Activated CD8-positive, alpha-beta memory T cell treated with anti-CD3 and anti-CD28 coated beads for 1 hour (primary cell): ENCODE results near the gene TFAP2E.
A peak's percentile ranks its signal among the peaks of the same experiment; 100 is the strongest.
"Not testable (repeated sequence)": the region's sequence is repeated elsewhere in the genome, so short reads cannot be mapped to it uniquely, and the experiment has no call there.

ENCODE experiments used
- DNase-seq, 2 donors: peaks; one replicate each; pipeline ENCODE4 v3.0.0-alpha.2; 2020; ENCODE audit warnings: low read depth in 1 of 2; ENCODE audit errors: extremely low read depth in 1 of 2

Gene TFAP2E

DNA sequence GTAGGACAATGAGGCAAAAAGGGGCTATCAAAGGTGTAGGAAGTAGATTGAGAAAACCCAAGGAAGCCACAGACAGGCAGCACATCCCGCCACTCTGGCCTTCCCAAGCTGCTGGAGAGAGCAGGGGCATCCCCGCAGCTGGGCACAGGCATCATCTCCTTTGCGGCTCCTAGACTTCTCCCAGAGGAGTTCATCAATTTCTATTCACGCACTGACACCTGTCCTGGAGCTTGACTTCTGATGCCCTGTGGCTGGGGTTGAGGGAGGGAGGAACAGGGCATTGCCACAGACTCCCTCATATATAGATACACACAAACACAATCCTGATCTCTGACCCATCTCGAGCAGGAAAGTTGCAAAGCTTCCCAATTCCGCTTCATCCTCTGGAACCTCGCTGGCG, 1.9 kb upstream of the TFAP2E start:
- DNase-seq, result no peak

DNA sequence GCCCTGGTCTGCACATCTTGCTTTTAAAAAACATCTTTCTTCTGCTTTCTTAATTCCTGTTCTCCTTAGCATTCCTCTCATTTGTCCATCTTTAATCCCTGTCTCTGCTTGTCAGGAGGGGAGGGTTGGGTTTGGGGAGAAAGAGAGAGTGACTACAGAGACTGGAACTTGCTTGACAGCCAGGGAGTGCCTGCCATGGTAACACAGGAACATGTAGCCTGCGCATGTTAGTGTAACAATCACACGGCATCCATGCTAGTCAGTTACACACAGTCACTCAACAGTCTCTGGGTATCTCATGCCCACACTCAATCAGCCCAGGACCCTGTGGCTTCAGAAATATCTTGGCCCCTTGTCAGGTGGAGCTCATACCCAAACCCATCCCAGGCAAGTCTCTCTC, 818 bp upstream of the TFAP2E start:
- no peak for DNase-seq

DNA sequence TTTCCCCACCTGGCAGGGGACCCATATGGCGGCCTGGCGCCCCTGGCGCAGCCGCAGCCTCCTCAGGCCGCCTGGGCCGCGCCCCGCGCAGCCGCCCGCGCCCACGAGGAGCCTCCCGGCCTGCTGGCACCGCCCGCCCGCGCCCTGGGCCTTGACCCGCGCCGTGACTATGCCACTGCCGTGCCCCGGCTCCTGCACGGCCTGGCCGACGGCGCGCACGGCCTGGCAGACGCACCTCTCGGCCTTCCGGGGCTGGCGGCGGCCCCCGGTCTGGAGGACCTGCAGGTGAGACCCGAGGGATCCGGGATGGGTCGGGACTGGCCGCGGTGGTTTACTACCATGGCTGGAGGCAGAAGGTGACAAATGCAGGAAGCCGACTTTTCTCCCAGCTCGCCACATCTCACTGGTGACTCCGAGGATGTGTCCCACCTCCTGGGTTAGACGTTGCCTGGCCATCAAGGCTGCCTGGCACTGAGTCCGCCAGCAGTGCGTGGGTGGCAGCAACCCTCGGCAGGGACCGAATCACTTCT, 1.1 kb downstream of the TFAP2E start:
- no peak for DNase-seq

DNA sequence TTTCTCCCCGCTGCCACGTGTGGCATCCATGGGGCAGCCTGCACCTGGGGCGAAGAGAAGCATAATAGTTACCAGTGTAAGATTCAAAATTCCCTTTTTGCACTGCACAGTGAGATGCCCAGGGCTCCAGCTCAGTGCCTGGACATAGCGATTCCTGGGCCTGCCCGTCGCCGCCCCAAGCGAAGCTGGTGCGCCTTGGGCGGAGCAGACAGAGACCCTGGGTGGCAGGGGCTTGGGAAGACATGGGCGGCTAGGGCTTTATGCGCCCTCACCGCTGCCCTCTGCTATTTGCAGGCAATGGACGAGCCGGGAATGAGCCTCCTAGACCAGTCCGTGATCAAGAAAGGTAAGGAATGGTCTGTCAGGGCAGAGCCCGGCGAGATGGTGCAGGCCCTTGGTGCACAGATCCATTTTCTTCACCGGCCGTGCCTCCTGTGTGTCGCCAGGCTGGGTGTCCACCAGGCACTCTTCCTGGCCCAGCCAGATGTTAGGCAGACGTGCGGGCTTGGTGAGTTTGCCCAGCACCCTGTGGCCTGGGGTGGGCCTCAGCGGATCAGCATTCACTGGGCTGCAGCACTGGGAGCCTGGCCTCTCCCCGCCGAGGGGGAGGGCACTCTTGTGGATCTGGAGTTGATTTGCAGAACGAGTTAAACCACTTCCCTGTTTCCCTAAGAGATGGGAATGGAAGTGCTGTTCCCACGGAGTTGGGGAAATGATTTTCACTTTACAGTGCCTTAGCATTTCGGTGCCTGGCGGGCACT, 1.7 kb downstream of the TFAP2E start:
- DNase-seq, result no peak

DNA sequence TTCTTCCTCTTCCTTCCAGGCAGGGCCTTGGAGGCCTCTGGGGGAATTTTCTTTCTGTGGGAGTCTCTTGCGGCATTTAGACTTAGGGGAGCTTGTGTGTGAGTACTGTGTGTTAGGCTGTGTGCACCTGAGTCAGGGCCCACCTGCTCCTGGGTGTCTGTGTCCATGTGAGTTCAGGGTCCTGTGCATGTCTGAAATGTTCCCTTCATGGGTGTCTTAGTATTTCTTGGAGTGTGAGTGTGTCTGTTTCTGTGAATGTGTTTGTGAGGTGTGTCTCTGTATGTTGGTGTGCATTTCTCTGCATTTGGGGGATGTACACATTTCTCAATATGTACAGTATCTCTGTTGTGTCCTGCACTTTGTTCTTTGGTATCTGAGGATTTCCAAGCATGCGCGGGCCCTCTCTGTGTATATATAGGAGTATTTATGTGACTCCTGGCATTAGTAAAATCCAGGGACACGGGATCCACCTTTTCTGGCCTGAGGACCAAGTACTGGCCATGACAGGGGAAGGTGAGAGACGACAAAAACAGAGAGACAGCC, 2.4 kb downstream of the TFAP2E start:
- no peak for DNase-seq

DNA sequence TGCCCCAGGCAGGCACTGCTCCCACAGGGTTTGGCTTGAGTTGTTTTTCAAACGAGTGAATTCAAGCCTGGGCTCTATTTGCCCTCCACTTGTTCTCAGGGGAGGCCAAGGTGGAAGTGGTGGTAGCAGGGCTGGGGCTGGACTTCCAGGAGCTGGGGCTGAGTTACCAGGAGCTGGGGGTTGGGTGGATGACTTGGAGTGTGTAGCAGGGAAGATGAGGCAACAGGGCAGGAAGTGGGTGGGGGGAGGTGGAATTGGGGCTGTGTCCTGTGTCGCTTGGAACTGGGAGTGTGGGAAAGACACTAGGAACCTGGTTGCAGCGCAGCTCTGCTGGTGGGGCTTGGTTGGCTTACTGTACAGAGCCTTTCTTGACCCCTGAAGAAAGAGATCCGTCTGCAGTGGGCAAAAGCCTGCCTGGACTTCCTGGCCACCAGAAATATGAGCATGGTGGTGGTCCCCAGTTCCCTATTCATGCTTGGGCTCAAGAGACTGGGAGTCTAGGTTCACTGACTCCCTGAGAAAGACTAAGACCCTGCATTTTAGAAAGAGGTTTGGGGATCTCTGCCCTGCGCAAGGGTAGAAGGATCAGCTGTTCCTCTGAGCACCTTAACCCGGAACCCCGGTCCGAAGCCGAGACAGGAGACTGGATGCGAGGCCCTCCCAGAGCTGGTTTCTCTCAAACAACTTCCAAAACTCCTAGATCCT, 3.1 kb downstream of the TFAP2E start:
- no peak for DNase-seq

DNA sequence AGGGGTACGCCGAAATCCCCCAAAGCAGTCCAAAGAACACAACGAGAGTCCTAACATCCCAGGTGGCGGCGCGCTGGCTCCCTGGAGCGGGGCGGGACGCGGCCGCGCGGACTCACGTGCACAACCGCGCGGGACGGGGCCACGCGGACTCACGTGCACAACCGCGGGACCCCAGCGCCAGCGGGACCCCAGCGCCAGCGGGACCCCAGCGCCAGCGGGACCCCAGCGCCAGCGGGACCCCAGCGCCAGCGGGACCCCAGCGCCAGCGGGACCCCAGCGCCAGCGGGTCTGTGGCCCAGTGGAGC, 3.6 kb downstream of the TFAP2E start:
- DNase-seq, result not testable (repeated sequence)

DNA sequence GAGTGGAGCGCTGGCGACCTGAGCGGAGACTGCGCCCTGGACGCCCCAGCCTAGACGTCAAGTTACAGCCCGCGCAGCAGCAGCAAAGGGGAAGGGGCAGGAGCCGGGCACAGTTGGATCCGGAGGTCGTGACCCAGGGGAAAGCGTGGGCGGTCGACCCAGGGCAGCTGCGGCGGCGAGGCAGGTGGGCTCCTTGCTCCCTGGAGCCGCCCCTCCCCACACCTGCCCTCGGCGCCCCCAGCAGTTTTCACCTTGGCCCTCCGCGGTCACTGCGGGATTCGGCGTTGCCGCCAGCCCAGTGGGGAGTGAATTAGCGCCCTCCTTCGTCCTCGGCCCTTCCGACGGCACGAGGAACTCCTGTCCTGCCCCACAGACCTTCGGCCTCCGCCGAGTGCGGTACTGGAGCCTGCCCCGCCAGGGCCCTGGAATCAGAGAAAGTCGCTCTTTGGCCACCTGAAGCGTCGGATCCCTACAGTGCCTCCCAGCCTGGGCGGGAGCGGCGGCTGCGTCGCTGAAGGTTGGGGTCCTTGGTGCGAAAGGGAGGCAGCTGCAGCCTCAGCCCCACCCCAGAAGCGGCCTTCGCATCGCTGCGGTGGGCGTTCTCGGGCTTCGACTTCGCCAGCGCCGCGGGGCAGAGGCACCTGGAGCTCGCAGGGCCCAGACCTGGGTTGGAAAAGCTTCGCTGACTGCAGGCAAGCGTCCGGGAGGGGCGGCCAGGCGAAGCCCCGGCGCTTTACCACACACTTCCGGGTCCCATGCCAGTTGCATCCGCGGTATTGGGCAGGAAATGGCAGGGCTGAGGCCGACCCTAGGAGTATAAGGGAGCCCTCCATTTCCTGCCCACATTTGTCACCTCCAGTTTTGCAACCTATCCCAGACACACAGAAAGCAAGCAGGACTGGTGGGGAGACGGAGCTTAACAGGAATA, 4.2 kb downstream of the TFAP2E start:
- DNase-seq, result peak in 1 of 2 donors; percentile 45

DNA sequence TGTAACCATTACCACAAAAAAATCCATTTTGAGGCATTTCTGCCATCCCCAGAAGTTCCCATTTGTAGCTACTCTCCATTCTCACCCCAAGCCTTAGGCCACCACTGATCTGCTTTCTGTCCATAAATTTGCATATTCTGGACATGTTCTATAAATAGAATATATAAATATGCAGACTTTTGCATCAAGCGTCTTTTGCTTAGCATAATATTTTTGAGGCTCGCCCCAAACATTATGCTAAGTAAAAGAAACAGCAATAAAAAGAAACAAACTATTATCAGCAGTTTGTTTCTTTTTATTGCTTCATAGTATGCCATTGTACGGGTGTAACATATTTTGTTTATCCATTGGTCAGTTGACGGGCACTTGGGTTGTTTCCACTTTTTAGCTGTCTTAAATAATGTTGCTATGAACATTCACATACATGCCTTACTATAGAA, 7.9 kb downstream of the TFAP2E start:
- no peak for DNase-seq

DNA sequence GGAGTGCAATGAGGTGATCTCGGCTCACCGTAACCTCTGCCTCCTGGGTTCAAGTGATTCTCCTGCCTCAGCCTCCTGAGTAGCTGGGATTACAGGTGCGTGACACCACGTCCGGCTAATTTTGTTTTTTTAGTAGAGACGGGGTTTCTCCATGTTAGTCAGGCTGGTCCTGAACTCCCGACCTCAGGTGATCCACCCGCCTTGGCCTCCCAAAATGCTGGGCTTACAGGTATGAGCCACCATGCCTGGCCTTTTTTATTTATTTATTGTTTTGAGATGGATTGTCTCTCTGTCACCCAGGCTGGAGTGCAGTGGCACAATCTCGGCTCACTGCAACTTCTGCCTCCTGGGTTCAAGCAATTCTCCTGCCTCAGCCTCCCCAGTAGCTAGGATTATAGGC, 8.5 kb downstream of the TFAP2E start:
- not testable (repeated sequence) for DNase-seq

DNA sequence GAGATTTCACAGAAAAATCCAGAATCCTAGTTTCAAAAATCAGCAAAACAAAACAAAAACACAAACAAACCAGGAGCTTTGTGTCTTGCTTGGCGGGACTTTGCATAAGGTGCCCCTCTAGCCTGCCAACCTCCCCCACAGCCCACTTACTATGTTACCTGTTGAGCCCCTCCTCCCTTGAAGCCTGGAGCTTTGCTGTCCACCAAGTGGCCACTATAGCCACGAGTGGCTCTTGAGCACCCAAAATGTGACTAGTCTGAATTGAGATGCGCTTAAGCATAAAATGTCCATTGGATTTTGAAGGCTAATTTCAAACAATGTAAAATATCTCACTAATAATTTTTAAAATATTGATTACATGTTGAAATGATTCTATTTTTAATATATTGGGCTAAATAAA, 12.2 kb downstream of the TFAP2E start:
- no peak for DNase-seq

DNA sequence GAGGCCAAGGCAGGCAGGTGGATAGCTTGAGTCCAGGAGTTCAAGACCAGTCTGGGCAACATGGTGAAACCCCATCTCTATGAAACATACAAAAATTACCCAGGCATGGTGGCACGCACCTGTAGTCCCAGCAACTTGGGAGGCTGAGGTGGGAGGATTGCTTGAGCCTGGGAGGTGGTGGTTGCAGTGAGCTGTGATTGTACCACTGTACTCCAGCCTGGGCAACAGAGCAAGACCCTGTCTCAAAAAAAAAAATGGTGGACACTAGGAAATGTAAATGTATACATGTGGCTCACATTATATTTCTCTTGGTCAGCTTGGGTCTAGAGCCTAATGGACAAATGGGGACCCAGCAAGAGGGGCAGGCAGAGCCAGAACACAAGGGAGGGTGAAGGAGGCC, 12.7 kb downstream of the TFAP2E start:
- DNase-seq, result not testable (repeated sequence)

DNA sequence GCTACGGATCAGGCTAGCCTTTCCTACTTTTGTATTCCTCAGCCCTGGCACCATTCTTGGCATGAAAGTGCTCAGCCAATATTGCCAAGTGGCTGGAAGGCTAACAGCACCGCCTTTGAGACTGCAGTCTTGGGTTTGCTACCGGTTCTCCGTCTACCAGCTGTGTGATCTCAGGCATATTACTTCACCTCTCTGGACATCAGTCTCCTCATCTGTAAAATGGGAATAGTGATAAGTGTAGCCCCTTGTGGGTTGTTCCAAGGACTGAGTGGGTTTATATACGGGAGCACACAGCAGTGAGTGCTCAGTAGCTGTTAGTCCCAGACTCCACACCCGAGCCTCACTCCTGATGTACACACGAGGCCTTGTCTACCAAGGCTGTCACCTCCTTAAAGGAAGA, 13.7 kb downstream of the TFAP2E start:
- DNase-seq, result no peak

DNA sequence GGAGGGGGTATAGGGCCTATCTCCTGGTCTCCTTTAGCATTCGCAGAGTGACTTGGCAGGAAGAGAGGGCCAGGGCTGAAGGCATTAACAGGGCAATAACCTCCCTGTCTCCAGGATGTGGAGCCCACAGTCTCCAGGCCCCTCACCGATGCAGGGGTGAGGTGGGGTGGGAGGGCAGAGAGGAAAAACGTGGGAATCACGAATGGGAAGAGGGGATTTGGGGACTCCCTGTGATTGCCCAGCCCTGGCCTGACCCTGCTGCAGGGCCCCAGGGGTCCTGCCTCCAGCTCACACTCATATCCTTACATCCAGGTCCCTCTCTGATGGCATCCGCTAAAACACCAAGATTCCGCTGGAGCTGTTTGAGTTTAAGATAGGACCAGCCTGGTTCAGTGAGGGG, 14.6 kb downstream of the TFAP2E start:
- no peak for DNase-seq

DNA sequence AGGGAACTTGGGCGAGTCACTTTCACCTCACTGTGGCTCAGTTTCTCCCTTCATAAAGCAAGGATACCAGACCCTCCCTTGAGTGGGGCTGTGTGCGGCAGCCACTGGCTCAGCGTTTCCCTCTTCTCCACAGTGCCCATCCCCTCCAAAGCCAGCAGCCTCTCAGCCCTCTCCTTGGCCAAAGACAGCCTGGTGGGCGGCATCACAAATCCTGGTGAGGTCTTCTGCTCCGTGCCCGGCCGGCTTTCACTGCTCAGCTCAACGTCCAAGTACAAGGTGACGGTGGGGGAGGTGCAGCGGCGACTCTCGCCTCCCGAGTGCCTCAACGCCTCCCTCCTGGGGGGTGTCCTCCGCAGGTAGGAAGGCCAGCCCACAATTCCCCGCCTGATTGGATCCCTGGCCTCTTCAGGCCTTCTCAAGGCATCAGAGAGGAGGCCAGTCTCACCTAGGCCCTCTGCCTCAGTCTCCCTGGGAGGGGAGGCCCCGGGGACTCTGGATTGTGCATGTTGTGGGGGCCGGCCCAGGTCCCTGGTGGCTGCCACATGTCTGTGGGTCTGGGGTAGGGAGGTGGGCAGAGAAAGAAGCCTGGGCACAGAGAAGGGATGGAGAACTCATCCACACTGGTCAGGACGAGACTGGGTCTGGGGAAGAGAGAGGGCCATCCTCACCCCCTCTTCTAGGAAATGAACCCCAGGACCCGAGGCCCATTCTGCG, 15.2 kb downstream of the TFAP2E start:
- no peak for DNase-seq

DNA sequence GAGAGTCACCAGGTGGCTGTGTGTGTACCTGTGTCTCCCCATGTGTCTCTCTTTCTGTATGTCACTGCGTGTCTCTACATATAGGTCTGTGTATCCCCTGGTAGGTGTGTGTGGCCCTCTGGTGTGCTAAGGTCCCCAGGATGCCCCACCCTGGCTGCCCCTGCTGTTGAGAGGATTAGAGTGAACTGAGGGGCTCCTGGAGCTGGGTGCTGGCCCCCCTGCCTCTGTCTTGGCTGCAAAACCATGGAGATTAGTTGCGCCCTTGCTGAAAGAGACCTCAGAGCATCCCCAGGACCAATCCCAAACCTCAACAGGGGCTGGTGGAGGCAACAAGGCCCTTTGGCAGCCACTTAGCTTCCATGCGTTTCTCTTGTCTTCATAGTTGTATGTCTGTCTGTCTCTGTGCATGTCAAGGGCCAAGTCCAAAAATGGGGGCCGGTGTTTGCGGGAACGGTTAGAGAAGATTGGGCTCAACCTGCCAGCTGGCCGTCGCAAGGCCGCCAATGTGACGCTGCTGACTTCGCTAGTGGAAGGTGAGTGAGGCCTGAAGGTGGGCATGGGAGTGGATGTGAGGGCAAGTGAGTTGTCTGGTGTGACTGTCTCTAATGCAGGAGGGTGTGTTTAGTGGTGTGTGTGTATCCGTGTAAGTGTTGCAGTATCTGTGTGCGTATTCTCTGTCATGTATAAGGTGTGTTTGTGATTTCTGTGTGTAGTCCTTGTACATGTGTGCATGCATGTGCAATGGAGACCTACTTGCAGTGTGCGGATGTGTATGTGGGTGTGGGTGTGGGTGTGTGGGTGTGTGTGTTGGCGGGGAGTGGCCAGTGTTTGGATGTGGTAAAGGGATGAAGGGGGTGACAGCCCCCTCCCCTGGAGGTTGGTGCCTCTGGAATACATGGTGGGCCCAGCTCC, 16.7 kb downstream of the TFAP2E start:
- no peak for DNase-seq

DNA sequence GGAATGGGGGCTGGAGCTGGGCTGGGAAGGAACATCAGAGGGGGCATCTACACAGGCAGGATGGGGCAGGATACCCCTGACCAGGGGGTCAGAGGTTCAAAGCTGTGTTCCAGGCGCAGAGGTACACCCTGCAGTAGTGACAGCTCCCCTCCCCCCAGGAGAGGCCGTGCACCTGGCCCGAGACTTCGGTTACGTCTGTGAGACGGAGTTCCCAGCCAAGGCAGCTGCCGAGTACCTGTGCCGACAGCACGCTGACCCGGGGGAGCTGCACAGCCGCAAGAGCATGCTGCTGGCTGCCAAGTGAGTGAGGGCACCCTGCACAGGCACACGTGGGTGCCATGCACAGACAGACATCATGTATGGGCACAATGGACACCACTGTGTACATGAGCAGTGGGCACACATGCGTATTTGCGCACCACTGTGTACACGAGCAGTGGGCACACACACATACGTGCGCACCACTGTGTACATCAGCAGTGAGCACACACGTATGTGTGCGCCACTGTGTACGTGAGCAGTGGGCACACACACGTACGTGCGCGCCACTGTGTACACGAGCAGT, 17.4 kb downstream of the TFAP2E start:
- DNase-seq, result no peak

DNA sequence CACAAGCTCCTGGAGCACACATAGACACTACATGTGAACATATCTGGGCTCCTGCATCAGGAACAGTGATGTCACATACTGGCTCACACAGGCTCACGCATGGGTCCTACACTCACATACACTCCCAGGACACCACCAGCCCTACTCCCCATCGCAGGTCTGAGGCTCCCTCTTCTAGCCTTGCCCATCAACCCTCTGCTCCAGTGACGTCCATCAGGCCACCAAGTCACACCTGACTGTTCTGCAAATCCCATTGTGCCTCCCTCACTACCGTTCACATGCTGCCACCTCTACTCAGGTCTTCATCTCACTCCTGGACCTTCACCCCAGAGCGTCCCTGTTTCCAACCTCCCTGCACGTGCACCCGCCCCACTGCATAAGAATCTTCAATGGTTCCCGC, 18.1 kb downstream of the TFAP2E start:
- DNase-seq, result no peak
